HG02623 (cell line): ENCODE data around the gene PATL2.
"Not testable (repeated sequence)": the region's sequence is repeated elsewhere in the genome, so short reads cannot be mapped to it uniquely, and the experiment has no call there.

Experiments
- ATAC-seq: cut with Tn5 transposase; IDR thresholded peaks from one replicate; pipeline ENCODE4 v1.9.1; 2021; ENCODE audit warnings: moderate library complexity; ENCODE audit not compliant: unreplicated experiment

Gene PATL2

DNA sequence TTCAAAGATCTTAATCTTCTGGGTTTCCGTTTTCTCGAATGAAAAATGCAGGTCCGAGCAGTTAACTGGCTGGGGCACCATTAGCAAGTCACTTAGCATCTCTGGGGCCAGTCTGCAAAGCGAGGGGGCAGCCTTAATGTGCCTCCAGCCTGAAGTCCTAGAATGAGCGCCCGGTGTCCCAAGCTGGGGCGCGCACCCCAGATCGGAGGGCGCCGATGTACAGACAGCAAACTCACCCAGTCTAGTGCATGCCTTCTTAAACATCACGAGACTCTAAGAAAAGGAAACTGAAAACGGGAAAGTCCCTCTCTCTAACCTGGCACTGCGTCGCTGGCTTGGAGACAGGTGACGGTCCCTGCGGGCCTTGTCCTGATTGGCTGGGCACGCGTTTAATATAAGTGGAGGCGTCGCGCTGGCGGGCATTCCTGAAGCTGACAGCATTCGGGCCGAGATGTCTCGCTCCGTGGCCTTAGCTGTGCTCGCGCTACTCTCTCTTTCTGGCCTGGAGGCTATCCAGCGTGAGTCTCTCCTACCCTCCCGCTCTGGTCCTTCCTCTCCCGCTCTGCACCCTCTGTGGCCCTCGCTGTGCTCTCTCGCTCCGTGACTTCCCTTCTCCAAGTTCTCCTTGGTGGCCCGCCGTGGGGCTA is at the start of gene PATL2, which contains the start of gene B2M:
Gene PATL2, minus strand, starts transcription at position 228 of the 647 bp plus-strand sequence. CDS start 34,833 bp downstream, outside the sequence.
Gene B2M, plus strand, starts transcription at position 422 of the 647 bp plus-strand sequence. Its CDS starts 30 bp downstream, at position 452.
- ATAC-seq, result peak; percentile 74

DNA sequence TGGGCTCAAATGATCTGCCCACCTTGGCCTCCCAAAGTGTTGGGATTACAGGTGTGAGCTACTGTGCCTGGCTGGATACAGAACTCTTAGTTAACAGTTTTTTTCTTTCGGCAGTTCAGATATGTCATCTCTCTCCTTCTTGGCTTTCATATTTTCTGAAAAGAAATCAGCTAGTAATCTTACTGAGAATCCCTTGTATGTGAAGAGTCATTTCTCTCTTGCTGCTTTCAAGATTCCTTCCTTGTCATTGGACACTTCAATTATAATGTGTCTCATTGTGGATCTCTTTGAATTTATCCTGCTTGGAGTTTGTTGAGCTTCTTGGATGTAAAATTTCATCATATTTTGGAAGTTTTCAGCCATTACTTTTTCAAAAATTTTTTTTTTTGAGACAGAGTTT is 42.2 kb upstream of the PATL2 start:
- ATAC-seq, result no peak

DNA sequence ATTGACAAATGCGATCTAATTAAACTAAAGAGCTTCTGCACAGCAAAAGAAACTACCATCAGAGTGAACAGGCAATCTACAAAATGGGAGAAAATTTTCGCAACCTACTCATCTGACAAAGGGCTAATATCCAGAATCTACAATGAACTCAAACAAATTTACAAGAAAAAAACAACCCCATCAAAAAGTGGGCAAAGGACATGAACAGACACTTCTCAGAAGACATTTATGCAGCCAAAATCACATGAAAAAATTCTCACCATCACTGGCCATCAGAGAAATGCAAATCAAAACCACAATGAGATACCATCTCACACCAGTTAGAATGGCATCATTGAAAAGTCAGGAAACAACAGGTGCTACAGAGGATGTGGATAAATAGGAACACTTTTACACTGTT is 32.3 kb upstream of the PATL2 start:
- ATAC-seq, result not testable (repeated sequence)

DNA sequence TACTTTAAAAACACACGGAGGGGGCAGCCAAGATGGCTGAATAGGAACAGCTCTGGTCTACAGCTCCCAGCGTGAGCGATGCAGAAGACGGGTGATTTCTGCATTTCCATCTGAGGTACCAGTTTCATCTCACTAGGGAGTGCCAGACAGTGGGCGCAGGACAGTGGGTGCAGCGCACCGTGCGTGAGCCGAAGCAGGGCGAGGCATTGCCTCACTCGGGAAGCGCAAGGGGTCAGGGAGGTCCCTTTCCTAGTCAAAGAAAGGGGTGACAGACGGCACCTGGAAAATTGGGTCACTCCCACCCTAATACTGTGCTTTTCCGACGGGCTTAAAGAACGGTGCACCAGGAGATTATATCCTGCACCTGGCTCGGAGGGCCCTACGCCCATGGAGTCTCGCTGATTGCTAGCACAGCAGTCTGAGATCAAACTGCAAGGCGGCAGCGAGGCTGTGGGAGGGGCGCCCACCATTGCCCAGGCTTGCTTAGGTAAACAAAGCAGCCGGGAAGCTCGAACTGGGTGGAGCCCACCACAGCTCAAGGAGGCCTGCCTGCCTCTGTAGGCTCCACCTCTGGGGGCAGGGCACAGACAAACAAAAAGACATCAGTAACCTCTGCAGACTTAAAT is 28.2 kb upstream of the PATL2 start:
- ATAC-seq, result not testable (repeated sequence)

DNA sequence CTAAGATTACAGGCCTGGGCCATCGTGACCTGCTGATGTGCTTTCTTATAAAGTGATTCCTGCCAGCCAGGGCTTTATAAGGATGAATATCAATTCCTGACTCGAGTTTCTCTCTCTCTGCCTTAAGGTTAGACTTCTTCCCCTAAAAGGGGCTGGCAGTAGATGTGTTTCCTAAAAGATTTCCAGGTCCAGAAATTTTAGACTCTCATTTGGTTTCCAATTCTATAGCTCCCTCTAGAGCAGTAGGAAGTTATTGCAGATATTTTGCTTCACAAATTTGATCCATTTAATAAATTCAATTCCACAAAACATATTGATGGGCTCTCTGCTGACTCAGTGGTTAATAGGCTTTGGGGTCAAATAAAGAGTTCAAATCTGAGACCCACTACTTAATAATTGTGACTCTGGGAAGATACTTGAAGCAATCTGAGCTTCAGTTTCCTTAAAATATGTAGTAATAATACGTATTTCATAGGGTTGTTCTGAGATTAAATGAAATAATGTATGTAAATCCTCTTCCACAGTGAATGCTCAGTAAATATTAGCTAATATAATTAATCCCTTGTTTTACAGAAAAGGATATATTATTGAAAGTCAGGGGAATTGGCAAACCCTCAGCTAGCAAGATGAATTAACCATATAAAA is 27.3 kb upstream of the PATL2 start:
- ATAC-seq, result no peak

DNA sequence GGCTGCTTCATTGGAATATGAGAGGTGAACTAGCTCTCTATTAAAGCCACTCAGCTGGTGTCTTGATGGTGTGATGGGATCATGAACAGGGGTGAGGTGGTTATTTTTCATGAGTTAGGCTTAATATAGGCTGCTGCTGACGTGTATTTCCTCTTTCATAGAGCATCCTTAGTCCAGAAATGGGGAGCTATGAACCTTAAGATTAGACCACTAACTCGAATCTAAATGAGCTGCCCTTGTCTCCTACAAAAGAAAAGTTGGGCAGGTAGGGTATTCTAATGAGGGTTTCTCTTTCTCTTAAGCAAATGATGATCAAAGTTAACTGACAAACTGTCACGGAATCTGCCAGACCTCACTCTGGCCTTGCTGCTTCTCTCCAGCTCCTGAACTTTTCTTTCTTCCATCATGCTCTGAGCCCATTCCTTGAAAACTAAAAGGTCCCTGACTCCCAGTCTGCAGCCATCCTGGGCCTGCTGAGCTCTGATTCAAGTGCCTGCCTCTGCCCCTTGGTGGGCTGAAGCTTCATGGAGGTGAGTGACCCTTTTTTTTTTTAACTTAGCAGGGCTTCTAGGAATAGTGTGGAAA is 25.1 kb upstream of the PATL2 start, which contains the start of gene TRIM69:
Gene TRIM69, plus strand, starts transcription at position 348 of the 585 bp plus-strand sequence. Its CDS starts 177 bp downstream, at position 525.
- ATAC-seq, result no peak

DNA sequence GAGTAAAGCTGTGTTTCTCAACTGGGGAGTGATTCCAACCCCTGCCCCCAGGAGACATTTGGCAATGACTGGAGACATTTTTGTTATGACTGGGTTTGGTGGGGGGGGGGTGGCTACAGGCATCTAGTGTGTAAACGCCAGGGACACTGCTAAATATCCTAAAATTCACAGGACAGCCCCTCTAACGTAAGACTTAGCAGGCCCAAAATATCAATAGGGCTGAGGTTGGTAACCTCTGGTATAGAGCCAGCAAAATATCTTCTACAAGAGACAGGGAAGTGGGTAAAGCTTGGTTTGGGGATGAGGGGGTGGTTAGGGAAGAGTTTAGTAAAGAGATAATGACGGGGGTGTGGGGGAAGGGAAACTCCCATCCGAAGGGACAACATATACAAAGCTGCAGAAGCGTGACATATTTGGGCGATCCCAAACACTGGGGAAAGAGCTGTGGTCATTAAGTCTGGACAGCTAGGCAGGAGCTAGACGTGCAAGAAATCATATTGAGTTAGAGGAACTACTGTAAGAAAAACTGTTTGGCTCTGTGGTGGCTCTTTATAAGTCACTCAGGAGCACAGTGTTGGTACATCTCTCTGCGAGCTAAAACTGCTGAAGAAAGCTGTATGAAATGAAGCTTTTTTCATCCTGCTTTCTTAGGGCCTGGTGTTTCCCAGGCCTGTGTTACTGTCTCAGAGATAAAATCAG is 24.5 kb upstream of the PATL2 start:
- no peak for ATAC-seq

DNA sequence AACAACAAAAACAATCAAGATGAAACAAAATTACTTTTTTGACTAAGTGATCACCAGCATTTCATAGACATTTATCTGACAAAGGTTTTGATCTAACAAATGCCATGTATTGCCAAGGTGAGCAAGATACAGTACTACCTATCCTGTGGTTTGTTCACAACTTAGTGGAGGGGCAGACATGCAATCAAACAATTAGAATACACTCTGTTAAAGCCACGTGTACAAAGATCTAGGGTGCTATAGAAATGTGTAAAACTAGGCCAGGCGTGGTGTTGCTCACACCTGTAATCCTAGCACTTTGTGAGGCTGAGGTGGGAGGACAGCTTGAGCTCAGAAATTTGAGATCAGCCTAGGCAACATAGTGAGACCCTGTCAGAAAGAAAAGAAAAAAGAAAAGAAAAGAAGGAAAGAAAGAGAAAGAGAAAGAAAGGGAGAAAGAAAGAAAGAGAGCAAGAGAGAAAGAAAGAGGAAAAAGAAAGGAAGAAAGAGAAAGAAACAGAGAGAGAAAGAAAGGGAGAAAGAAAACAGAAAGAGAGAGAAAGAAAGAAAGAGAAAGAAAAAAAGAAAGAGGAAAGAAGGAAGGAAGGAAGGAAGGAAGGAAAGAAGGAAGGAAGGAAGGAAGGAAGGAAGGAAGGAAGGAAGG is 23.8 kb upstream of the PATL2 start:
- no peak for ATAC-seq

DNA sequence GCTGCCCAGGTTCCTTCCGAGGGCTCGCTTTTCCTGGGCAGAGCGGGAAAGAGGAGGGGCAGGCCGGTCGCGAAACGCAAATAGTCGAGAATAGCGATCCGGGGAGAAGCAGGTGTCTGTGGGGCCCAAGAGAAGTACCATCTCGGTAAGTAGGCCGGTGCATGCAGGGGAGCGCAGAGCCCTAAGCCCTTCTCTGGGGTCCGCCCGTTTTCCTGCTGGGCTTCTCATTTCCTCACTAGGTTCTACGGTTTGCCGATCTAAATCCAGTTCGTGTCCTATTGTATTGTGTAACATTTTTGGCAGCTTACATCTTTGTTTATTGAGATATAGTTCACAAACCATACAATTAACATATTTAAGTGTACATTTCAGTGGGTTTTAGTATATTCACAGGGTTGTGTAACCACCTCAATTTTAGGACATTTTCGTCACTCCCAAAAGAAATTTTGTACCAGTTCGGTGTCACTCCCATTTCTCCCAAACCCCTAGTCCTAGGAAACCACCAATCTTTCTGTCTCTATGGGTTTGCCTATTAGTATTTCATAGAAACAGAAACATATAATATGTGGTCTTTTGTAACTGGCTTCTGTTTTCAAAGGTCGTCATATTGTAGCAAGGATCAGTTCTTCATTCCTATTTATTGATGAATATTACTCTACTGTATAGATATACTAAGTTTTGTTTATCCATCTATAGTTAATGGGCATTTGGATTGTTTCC is 18.4 kb upstream of the PATL2 start:
- ATAC-seq, result no peak

DNA sequence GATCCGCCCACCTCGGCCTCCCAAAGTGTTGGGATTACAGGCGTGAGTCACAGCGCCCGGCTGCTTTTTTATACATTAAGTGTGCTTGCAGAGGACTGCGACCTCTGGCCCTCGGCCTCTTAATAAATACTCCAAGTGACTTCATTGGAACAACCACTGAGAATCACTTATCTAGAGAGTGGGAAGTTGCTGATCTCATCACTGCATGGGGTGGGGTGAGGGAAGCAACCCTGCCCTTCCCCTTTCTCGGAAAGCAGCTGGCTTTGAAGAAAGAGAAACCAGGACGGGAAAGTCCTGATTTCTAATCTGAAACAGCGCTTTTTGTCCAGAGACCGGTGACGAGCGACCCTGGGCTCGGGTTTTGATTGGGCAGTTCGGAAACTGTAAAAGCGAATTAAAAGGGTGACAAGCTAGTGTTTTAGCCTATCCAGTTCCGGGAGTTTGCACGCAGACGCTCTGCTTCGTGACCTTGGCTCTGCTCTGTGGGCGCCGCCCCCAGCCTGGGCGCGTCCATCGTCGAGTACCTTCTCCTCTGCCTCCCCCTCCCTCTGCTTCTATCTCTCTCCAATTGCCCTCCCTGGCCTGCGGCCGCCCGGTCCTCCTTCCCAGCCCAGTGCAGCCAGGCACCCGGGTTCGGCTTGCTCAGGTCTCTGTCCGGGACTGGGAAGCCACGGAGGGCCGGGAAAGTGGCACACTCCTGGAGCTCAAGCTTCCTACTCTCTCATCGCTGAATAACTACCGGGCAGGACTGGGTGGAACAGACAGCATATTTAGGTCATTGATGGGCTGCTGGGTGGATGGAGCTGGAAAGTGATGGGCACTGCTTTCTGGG is 17.7 kb upstream of the PATL2 start:
- ATAC-seq, result peak; percentile 77

DNA sequence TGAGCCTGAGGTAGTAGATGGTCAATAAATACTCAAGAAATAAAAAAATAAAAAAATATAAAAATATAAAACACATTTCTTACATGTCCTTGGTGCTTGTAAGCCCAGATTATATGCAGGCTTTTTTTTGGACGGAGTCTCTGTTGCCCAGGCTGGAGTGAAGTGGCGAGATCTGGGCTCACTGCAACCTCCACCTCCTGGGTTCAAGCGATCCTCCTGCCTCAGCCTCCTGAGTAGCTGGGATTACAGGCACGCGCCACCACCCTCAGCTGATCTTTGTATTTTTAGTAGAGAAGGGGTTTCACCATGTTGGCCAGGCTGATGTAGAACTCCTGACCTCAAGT is 17.1 kb upstream of the PATL2 start:
- ATAC-seq, result not testable (repeated sequence)

DNA sequence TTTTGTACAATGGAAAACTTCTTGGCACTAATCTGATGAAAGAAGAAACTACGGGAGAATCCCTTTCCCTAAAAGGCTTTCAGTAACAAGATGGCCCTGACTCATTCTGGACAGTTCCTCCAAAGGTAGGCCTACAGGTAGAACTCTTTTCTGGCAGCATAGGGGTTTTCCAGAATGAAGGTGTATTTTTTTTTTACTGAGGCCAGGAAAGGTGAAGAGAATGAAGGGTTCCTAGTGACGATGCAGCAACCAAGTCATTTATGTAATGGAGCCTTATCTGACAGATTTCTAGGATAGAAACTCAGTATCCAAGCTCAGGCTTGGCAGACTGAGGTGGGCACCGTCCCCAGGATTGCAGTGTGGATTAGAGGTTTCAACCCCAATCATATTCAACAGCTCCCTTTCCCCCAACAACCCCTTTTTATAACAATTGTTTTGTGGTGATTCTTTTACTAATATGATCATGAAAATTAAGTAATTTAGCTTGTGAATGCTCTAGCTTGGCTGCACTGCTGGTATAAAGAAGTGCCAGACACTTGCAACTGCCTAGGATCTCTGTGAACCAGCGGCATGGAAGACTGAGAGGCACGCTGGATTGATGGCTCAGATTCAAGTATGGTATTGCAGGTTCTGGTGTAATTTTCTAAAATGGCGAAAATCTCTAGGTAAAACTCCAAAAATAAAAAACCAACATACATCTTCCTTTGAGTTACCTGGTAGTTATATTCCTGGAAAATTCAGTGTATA is 16.5 kb upstream of the PATL2 start:
- no peak for ATAC-seq

DNA sequence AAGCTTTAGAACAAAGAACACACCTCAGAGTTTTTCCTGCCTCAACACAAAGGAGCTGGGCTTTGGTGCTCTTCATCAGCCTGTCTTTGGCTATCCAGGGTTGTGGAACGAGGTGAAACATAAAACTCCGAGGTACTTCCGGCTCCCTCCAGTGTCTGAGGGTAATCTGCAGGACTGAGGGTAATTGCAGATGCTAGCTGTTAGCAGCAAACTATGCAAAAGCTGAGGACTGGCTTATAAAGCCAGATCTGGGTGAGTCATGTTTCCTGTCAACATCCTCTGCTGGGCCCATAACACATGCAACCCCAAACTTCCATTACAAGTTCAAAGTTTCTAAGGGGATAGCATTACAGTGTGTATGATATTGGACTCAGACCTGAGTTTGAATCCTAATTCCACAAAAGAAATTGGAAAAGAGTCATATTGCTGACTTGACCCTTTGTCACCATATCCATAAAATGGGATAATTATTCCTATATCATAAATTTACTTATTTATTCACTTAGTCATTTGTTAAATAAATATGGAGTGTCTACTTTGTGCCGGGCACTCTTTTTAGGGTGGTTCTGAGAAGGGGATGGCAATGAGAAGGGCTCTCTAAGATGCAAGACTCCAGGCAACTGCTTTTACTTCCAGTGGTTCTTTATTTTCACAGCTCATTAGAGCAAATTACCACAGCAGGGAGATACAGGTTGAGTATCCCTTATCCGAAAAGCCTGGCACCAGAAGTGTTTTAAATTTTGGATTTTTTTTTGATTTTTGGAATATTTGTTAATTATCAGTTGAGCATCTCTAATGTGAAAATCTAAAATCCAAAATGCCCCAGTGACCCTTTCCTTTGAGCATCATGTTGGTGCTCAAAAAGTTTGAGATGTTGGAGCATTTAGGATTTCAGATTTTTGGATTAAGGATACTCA is 15.7 kb upstream of the PATL2 start:
- no peak for ATAC-seq

DNA sequence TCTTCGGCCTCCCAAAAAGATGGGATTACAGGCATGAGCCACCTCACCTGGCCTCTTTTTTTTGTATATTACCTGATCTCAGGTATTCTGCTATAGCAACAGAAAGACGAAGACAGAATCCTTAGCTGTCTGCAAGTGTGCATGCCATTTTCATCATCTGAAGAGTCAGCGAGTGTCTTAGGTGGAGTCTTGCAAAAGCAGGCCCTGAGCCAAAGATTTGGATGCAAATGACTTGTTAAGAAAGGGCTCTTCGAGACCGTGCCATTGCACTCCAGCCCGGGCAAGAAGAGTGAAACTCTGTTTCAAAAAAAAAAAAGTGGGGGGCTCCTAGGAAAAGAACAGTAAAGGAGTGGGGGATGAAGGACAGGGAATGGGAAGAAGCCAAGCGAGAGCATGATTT is 15.0 kb upstream of the PATL2 start:
- no peak for ATAC-seq

DNA sequence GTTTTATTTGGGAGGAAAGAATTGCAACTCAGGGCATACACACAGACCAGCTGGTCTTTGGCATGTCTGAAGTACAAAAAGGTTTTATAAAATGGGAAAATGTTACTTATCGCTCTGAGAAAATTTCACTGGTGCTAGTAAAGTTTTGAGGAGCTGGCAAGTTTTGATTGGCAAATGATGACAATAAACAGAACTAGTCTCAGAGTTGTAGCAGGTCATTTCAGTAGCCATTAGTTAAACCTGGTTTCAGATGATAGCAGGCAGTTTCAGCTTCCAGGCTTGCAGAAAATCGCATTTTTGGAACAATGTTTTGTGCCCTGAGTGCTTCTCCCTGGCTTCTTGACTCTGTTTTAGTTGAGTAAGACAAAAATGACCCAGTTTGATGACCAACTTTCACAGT is 10.9 kb upstream of the PATL2 start:
- ATAC-seq, result no peak

DNA sequence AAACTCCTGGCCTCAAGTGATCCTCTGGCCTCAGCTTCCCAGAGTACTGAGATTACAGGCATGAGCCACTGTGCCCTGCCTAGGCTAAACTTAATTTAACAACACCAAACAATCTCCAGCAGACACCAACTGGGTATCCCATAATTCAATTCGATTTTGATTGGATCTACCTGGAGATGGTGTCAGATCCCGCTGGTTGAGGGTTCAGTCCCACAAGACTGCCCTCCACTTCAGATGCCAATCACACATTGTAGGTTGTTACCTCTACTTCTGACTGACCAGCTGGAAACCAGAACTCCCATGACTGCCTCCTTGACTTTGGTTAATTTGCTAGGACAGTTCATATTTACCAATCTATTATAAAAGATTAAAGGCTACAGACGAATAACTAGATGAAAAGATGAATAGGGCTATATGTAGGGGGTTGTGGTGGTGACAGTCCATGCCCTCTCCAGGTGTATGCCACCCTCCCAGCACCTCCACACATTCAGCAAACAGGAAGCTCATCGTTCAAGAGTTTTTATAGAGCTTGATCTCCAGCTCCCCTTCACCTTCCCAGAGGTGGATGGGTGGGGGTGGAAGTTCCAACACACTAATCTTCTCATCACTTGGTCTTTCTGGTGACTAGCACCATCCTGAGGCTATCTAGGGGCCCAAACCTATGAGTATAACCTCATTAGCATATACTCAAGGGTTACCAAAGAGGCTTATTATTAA is 9.5 kb upstream of the PATL2 start:
- no peak for ATAC-seq

DNA sequence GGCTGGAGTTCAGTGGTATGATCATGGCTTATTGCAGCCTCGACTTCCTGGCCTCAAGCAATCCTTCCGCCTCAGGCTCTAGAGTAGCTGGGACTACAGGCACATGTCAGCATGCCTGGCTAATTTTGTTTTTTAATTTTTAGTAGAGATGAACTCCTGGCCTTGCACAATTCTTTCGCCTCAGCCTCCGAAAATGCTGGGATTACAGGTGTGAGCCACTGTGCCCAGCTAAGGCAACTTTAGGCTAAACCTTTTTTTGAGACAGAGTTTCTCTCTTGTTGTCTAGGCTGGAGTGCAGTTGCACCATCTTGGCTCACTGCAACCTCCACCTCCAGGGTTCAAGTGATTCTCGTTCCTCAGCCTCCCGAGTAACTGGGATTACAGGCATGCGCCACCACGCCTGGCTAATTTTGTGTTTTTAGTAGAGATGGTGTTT is 8.9 kb upstream of the PATL2 start:
- not testable (repeated sequence) for ATAC-seq
